SK-N-SH (cell line): ENCODE data around the gene DNAH1.

Experiments
- JUND ChIP-seq: IDR thresholded peaks from 2 replicates; pipeline ENCODE4 v1.4.0; 2012
- MXI1 ChIP-seq: IDR thresholded peaks from 2 replicates; pipeline ENCODE4 v1.6.1; 2012; ENCODE audit warnings: mild to moderate bottlenecking, low read depth, low read length, improper control_type of control experiment
- NFIC ChIP-seq: IDR thresholded peaks from 2 replicates; pipeline ENCODE4 v1.4.0; 2012; ENCODE audit warnings: borderline replicate concordance
- TF ChIP-seq, protein P1 (sequence below): fragments of 200-600 bp; sonication (generic); IDR thresholded peaks from 2 replicates; pipeline ENCODE4 v1.6.1; 2017; ENCODE audit warnings: antibody characterized with exemption, mild to moderate bottlenecking, moderate library complexity

DNA sequence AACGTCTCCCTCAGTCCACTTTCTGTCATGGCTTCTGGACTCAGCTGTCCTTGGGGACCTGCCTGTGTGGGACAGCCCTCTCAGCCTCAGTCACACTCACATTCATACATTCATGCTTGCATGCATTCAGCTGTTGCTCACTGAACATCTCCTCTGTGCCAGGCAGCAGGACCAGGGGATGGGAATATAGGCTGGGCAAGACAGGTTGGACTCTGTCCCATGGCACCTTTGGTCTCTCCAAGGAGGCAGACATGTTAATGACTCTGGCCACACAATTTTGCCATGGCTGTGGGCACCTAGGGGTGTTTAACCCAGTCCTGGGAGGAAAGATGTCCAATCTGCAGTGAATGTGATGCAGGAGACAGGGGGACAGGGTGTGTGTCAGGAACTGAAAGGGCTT lies 7.8 kb upstream of the DNAH1 start:
- no peak for TF ChIP-seq MXI1
- no peak for TF ChIP-seq NFIC
- TF ChIP-seq, protein P1, sequence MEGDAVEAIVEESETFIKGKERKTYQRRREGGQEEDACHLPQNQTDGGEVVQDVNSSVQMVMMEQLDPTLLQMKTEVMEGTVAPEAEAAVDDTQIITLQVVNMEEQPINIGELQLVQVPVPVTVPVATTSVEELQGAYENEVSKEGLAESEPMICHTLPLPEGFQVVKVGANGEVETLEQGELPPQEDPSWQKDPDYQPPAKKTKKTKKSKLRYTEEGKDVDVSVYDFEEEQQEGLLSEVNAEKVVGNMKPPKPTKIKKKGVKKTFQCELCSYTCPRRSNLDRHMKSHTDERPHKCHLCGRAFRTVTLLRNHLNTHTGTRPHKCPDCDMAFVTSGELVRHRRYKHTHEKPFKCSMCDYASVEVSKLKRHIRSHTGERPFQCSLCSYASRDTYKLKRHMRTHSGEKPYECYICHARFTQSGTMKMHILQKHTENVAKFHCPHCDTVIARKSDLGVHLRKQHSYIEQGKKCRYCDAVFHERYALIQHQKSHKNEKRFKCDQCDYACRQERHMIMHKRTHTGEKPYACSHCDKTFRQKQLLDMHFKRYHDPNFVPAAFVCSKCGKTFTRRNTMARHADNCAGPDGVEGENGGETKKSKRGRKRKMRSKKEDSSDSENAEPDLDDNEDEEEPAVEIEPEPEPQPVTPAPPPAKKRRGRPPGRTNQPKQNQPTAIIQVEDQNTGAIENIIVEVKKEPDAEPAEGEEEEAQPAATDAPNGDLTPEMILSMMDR, result no peak
- TF ChIP-seq JUND, result no peak
